HG02571 (cell line): ENCODE results near the gene IPCEF1.

ENCODE experiments used
- ATAC-seq: cut with Tn5 transposase; IDR thresholded peaks from one replicate; pipeline ENCODE4 v1.9.1; 2021; ENCODE audit warnings: mild to moderate bottlenecking, moderate library complexity; ENCODE audit not compliant: unreplicated experiment

IPCEF1 gene

DNA sequence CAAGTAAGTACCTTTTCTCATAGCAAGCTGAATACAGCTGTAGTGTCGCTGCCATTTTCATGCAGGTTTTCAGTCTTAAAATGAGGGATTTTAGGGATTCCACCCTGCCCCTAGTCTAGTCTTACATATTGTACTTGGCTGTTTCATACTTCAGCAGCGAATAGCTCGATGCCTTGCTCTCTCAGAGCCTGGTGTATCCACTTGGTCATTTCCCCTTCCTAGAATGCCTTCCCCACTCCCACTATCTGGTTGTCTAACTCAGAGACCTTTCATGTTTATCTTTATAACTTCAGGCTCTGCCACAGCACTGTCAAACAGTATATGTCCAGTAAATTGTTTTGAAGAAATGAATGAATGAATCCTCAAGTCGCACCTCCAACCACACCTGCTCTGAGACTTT lies 21.1 kb upstream of the IPCEF1 start:
- ATAC-seq: no peak

DNA sequence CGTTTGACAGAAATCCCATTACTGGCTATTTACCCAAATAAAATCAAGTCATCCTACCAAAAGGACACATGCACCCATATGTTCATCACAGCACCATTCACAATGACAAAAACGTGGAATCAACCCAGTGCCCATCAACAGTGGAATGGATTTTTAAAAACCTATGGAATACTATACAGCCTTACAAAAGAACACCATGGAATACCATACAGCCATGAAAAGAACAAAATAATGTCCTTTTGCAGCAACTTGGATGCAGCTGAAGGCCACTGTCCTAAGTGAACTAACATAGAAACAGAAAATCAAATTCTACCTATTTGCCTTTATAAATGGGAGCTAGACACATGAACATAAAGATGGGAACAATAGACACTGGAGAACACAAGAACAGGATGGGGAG lies 17.4 kb upstream of the IPCEF1 start:
- ATAC-seq: no peak

DNA sequence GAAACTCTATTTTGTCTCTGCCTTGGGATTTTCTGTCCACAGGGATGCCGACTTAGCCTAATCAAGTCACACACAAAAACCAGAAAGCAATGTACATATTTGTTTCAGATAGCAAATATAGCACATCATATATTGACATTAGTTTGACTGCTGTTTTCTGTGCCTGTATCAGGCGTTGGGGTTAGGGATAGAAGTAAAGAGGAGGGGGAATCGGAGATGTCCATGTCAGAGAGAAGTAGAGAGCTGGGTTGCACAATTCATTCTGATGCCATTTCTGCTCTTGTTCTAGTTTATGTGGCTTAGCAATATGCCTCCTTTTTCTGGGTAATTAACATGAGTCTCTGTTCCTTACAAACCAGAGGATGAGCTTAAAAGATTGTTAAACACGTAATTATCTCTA lies 14.7 kb upstream of the IPCEF1 start:
- ATAC-seq: no peak

DNA sequence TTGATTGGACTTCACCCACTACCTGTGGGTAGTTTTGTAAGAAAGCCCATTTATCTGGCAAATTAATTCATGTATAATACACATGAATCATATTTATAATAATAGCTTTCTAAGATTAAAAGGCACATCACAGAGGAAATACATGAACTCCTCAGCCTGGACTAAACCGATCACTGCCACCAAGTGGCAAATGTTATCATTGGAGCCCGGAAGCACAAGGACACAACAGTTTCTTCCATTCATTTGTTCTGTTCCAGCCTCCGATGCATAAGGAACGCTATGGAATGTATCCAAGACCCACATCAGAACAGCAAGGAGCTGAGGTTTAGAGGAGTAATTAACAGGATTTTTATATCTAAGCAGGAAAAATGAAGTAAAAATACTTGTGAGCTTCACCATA lies 13.9 kb upstream of the IPCEF1 start:
- ATAC-seq: no peak

DNA sequence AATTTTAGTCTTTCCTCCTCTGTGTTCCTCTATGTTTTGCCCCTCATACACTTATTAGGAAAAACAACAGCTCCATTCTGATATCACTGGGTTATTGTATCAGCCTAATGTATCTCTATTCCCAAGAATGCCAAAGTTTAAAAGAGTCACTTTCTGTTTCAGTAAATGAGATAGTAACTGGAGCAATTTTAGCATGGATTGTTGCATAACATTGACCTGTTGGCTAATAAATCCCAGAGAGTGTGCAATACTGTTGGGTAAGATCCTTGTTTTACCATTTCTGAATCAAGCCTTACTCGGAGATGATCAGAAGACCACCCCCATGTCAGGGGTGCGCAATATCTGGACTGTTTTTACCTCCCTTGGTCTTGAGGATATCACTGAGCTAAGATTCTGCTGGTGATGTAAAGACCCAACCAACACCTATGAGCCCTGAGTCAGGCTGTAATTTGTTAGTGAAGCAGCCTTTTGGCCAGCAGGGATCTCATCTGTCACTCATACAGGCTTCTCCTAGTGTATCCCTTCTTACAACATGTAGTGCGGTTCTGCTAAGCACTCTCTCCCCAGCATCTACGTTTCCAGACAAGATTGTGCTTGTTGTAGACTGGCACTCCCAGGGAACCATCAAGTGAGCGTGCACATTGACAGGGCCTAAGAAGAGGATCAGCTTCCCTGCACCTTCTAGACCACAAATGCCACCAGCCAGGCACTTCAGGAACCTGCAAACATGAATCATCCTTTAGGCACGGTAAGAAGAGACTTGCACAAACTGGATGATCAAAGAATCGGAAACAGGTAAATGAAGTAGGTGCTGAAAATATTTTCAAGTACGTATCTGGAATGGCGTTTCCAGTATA lies 11.5 kb upstream of the IPCEF1 start:
- ATAC-seq: no peak

DNA sequence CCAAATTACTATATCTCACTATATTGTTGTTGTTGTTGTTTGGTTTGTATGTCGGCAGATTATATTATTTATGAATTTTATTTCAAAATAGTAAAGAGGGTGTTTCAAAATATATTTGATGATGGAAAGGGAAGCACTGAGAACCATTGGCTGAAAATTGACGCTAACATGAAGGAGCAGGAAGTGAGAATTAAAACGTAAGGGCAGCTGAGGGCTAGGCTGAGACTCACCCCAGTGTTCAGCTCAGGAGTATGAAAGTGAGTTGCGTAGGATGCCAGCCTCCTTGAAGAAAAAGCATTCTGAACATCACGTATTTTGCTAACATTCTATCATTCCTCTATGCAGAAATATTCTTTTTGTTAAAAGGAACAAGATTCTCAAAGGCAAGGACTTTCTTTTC lies 10.7 kb upstream of the IPCEF1 start:
- no peak for ATAC-seq

DNA sequence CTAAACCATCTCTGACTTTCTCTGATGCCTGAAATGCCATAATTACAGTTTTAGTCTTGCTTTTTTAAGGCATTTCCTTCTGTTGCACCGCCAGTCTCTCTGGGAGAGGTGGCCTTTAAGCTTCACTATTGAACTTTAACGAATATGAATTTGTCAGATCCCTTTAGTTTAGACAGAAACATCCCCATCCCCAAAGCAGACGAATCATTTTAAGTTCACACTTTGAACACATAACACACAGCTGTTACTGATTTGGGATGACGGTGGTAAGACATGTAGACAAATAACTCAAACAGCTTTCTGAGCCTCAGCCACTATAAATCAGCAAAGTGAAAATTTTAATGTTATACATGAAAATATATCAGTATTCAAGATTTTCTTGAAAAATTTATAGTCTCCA lies 7.2 kb upstream of the IPCEF1 start:
- ATAC-seq: no peak

DNA sequence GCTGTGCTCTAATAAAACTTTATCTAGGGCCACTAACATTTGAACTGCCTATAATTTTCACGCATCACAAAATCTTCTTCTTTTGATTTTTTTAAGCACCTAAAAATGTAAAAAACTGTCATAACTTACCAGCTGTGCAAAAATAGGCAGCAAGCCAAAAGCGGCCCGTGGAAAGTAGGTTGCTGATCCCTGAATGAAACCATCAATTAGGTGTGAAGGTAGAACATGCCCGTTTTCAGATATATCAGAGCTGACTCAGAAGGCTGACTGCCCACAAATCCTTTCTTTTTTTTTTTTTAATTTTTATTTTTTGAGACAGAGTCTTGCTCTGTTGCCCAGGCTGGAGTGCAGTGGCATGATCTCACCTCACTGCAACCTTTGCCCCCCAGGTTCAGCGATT lies 4.9 kb upstream of the IPCEF1 start:
- no peak for ATAC-seq

DNA sequence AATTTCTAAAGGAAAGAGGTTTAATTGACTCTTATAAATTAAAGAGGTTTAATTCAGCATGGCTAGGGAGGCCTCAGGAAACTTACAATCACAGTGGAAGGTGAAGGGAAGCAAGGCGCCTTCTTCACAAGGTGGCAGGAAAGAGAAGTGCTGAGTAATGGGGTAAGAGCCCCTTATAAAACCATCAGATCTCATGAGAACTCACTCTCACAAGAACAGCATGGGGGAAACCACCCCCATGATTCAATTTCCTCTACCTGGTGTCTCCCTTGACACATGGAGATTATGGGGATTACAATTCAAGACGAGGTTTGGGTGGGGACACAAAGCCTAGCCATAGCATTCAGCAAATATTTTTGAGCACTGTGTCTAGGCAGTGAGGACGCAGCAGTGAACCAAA lies 3.9 kb upstream of the IPCEF1 start:
- ATAC-seq: no peak

DNA sequence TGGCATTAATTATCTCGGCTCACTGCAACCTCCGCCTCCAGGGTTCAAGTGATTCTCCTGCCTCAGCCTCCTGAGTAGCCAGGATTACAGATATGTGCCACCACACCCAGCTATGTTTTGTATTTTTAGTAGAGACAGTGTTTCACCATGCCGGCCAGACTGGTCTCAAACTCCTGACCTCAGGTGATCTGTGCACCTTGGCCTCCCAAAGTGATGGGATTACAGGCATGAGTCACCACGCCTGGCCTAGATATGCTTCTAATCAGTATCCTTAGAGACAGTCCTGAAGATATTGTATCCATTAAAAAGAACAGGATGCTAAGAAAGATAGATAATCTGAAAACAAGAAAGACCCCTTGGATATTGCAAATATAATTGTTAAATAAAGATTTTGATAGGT lies 3.1 kb upstream of the IPCEF1 start:
- ATAC-seq: no peak

DNA sequence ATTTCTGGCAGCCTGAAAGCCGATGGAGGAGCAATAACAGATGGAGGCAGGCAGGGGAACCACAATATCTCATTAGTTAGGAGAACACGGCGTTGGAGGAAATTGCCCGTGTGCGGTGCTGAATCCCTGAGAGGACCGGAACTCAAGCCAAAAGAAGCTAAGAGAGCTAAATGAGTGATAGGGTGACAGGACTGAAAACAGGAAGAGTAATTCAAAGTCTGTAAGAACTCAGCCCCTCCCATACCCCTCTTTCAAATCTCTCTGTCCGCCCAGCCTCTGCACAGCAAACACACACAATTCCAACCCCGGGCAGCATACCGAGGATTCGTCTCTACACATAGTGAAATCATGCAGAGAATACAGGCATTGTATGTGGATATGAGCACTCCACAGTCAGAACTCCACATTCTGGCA lies 2.6 kb upstream of the IPCEF1 start:
- no peak for ATAC-seq

DNA sequence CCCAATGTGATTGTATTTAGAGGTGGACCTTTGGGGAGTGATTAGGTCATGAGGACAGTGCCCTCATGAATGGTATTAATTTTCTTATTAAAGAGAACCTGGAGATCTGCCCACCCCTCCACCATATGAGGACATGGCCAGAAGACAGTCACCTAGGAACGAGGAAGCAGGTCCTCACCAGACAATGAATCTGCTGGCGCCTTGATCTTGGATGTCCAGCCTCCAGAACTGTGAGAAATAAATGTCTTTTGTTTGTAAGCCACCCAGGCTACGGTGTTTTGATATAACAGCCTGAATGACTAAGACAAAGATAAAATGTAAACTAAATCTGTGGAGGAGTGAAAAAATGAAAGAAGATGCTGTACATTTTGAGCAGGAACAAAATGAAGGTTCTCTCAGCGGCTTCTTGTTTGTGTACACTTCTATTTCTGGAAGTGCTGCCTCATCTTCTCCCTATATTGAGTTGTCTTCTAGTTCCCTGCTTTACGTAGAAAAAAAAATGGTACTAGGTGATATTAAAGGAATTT lies 1.5 kb upstream of the IPCEF1 start:
- no peak for ATAC-seq

DNA sequence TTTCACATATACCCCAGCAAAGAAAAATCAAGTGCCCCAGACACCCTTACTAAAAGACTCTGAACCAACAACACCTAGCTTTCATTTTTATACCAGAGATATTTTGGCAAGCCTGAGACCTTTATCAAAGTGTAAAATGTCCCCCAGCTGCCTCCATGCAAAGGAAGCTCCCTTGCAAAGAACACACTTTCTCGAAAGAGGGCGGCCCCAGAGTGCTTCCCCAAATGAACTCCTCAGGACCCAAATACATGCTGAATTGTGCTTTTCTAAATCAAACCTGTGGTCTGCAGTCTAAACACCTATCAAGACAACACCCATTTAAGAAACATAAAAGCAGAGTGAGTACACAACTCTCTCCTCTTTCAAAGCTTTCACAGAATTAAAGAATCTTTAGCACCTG lies 490 bp downstream of the IPCEF1 start:
- no peak for ATAC-seq

DNA sequence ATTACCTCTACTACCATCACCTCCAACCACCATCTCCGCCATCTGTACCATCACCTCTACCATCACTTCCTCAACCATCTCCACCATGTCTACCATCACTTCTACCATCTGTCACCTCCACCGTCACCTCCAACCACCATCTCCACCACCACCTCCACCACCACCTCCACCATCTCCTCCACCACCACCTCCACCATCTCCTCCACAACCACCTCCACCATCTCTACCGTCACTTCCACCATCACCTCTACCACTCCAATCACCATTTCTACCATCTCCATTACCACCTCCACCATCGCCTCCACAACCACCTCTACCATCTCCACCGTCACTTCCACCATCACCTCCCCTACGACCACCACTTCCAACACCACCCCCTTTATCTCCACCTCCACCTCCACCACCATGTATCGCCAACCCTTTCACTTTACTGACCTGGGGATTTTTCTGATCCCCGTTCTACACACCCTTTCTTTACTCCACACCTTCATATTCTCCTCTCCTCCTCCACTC lies 2.3 kb downstream of the IPCEF1 start:
- no peak for ATAC-seq

DNA sequence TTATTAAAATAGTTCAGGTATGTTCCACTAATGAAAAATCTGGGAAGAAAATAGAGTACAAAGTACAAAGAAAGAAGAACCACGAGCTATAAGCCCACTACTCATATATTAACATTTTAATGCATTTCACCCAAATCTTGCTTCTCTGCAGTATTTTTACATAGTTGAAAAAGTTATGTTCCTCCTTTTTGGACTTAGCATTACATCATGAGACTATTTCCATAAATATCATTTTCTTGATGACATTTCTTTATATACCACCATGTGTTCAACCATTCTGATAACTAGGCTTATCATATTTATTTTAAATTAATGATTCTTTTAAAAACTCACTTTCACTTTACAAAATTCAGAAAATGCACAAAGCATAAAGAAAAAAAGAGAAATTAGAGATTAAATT lies 3.0 kb downstream of the IPCEF1 start:
- ATAC-seq: no peak

DNA sequence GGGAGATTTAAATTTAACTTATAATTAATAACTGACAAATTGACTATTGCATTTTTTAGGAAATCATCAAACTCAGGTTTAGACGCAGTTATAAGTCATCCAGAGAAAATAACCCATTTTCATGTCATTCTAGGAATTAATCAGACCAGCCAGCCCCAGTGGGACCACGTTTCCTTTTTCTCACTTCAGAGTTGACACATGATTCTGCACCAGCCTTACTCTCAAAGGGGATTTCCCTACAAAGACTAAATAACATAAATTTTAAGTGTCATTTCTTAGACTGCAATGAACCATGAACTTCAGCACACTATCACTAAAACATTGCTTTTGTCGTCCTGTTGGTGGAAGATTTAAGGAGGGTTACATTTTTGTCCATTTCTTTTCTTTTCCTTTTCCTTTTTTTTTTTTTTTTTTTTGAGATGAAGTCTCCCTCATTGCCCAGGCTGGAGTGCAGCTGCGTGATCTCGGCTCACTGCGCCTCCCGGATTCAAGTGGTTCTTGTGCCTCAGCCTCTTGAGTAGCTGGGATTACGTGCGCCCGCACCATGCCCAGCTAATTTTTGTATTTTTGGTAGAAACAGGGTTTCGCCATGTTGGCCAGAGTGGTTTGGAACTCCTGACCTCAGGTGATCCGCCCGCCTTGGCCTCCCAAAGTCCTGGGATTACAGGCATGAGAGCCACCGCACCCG lies 3.6 kb downstream of the IPCEF1 start:
- ATAC-seq: peak; percentile 72

DNA sequence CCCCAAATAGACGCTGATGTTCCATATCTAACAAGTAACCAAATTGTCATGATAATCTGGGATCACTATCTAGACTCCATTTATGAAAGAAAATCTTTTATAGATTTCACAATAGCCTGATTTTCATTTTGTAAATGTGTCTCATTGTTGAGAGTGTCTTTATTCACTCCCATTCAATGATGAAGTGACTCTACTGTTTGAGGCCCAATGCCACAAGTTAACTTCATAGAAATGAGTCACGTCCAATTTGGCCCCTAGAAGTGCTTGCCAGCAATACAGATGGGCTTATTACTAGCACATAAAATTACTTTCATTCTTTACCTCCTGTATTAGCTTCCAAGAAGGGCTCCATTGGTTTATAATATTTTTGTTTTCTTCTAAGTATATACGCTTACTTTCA lies 6.3 kb downstream of the IPCEF1 start:
- no peak for ATAC-seq

DNA sequence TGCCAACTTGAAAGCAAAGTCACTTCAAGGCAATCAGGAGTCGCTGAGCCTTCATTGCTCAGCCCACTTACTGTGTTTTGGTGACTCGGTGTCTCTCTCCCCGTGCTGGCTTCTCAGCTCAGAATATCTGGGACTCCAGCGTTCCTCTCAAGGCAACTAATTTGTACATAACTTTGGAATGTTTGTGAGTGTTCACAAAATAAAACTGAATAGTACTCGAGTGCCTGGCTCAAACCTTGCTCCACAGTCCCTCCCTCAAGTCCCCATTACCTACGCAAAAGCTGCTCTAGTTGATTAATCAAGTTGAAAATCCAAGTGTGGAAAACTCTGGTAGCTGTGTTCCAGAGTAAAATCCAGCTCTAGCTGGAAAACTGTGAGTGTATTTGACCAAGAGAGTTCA lies 8.6 kb downstream of the IPCEF1 start:
- no peak for ATAC-seq

DNA sequence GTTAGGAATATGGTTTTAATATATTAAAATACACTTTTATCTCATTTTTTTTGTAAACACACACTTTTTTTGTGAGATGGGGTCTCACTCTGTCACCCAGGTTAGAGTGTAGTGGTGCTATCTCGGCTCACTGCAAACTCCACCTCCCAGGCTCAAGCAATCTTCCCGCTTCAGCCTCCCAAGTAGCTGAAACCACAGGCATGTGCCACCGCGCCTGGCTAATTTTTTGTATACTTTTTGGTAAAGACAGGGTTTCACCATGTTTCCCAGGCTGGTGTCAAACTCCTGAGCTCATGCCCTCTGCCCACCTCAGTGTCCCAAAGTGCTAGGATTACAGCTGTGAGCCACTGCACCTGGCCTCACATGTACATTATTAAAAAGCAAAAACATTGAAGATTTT lies 10.8 kb downstream of the IPCEF1 start:
- ATAC-seq: no peak

DNA sequence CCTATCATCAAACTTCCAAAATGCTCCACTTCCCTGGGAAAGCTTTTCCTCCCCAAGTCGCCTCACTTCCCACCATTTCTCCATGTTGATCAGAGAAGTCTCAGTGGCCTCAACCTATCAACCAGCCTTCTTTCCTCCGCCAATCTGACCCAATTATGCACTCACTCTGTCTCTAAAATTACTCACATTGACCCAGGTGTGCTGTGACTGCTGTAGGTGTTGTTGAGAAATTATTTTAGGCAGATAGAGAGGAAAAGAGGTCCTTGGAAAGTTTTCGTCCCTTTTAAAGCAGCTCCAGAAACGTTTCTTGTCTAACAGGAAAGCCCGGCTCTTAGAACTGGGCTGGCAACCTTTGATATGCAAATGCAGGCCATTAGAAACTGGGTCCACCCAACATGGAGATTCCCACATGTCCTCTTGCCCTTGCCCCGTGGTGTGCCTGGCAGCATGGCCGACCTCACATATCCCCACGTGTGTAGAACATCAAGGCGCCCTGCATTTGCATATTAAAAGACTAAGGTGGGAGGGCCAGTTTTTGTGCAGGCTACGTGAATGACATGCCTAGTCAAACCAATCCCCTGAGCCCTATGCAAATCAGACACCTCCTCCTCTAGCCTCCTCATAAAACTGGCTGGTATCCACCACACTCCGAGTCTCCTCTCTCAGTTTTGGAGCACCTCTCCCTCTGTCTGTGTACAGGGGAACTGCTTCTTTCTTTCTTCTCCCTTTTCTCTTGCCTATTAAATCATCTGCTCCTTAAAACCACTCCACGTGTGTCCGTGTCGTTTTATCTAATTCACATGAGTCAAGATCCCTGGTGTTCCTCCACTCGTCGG lies 12.9 kb downstream of the IPCEF1 start:
- no peak for ATAC-seq

DNA sequence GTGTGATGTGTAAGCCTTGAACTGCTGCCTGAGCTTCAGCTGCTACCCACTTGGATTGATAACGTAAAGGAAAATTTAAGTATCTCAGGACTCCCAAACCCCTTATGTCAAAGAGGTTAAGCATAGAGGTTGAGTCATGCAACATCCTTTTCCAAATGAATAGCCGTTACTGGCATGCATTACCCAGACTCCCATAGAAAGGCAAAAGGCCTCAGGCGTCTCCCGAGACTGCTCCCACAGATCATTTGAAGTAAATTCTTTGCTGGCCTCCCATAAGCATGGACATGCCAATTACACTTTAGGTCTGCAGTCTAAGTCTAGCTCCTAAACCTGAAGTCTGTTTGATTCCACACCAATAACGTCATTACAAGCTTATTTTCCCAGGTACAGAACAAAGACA lies 14.7 kb downstream of the IPCEF1 start:
- no peak for ATAC-seq
